GM12873 (cell line): ENCODE results near the gene CTDP1.

ENCODE experiments used
- CTCF ChIP-seq: IDR thresholded peaks from 2 replicates; pipeline ENCODE4 v1.5.1; 2012; ENCODE audit warnings: low read depth, mild to moderate bottlenecking, moderate library complexity, low read length, control low read depth; ENCODE audit not compliant: insufficient read depth; ENCODE audit errors: missing control alignments

CTDP1 gene

DNA sequence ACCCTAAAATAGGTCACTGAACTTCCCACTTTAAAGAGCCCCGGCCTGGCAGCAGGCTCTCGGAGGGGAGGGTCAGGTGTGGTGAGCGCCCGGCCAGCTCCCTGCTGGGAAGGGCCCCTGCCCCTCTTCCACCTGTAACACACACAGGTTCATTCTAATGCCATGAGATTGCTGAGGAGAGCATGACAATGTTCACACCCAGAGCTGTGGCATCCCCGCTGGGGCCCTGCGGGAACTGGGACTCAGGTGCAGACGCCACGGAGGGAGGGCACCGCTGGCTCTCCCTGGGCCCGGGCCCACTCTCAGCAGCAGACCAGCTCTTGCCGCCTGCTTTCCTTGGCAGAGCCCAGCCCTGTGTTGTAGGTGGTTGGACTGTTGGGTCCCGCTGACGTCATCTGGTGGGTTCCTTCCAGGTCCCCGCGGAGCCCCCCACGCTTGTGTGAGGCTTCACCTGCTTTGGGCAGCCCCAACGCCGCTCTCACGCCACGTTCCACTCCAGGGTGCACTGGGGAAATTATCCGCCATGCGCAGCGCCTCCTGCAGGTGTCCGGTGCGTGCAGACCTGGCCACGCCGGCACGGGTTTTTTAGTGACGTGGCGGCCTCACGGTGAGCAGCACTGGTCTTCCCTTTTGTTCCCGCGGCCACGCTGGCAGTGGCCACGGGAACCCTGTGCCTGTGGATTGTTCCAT, 67.7 kb downstream of the CTDP1 start:
- TF ChIP-seq CTCF: no peak

DNA sequence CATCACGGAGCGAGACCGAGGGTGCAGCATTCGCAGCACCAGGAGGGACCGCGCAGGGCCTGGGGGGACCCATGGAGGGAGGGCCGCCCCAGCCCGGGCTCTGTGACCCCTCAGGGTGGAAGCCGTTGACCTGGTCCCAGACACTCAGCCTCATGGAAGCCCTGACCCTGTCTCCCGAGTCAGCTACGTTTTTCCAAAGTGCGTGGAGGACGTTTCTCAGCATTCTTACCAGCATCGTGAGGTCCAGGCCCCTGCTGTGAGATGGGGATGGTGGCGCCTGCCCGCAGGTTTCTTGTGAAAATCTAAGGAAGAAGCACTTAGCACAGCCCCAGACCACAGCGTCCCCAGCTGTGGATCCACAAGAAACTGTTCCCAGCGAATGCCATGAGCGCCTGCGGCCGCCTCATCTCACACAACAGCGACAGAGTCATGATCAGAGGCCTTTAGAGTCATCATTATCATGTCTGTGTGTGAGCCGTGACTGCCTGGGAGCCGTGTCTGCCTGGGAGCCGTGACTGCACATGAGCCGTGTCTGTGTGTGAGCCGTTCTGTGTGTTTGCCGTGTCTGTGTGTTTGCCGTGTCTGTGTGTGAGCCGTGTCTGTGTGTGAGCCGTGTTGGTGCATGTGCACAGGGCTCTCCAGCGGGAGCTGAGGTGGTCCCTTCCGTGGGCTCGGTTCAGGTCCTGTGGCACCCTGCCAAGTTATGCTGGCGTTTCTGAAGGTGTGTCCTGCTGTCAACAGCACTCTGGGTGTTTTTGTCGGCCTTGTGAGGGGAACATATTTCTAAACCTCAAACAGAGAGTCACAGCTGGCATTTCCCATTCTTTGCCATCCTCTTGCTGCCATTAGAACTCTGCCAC, 68.9 kb downstream of the CTDP1 start:
- no peak for TF ChIP-seq CTCF

GRCh38 chr18:79749251-79750191, 69.9 kb downstream of the CTDP1 start:
- no peak for TF ChIP-seq CTCF

DNA sequence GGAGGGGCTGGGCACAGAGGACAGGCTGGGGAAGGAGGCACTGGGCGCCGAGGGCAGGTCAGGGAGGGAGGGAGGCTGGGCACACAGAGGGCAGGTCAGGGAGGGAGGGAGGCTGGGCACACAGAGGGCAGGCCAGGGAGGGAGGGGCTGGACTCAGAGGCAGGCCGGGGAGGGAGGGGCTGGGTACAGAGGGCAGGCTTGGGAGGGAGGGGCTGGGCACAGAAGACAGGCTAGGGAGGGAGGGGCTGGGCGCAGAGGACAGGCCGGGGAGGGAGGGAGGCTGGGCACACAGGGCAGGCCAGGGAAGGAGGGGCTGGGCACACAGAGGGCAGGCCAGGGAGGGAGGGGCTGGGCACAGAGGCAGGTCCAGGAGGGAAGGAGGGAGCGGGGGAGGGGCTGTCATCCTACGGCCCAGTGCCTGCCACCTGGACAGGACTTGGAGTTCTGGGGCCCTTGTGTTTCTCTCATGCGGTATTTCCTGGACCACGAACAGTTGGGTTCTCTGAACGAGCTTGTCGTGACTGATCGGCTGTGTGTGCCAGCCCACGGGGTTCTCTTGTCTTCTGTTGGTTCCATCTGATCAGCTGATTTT, 71.5 kb downstream of the CTDP1 start:
- no peak for TF ChIP-seq CTCF

DNA sequence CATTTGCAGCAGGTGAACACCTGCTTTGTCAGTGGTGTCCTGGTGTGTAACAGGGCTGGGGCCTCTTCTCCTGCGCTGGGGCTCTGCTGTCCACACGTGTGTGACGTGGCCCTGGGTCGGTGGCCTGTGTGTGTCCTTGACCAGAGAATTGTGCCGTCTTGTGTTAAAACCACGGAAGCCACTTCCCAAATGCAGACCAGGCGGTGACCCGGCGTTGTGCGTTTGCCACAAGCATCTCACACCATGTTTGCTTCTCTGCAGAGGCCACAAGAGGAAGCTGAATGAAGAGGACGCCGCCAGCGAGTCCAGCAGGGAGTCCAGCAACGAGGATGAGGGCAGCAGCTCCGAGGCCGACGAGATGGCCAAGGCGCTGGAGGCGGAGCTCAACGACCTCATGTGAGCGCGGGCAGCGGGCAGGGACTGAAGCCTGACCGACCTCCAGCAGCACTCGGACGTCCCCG, 73.8 kb downstream of the CTDP1 start:
- no peak for TF ChIP-seq CTCF

GRCh38 chr18:79754022-79754761, 74.6 kb downstream of the CTDP1 start:
- no peak for TF ChIP-seq CTCF
